PC-3 (cell line): Measurements from ENCODE around the gene P3H2.

Source experiments
- EZH2 ChIP-seq: fragments of 300-600 bp; sonication (generic); IDR thresholded peaks from one replicate; pipeline ENCODE4 v1.6.1; 2017; ENCODE audit warnings: antibody characterized with exemption, mild to moderate bottlenecking, low read length; ENCODE audit not compliant: unreplicated experiment
- EZH2phosphoT487 ChIP-seq: fragments of 300-600 bp; sonication (generic); IDR thresholded peaks from 2 replicates; pipeline ENCODE4 v1.6.1; 2018; ENCODE audit warnings: mild to moderate bottlenecking, antibody characterized with exemption, low read length, borderline replicate concordance
- TF ChIP-seq, protein P1 (sequence below): fragments of 300-600 bp; sonication (generic); conservative IDR thresholded peaks from 2 replicates; pipeline ENCODE4 v1.5.1; 2017; ENCODE audit warnings: antibody characterized with exemption, low read depth, mild to moderate bottlenecking, low read length

DNA sequence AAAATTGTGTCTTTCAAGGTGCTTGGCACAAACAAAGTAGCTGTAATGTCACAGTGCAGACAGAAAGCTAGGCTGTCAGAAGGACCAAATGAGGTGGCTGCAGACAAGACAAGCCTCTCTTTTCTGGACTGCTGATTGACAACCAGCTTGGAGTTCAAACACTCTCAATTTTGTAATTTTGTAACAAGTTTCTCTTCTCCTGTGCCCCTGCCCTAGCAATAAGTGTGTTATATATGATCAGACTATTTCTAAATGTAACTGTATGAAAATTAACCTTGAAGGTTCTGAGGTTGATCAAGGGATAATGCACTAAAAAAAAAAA is 172.0 kb downstream of the P3H2 start:
- TF ChIP-seq EZH2 = no peak
- TF ChIP-seq, protein P1, sequence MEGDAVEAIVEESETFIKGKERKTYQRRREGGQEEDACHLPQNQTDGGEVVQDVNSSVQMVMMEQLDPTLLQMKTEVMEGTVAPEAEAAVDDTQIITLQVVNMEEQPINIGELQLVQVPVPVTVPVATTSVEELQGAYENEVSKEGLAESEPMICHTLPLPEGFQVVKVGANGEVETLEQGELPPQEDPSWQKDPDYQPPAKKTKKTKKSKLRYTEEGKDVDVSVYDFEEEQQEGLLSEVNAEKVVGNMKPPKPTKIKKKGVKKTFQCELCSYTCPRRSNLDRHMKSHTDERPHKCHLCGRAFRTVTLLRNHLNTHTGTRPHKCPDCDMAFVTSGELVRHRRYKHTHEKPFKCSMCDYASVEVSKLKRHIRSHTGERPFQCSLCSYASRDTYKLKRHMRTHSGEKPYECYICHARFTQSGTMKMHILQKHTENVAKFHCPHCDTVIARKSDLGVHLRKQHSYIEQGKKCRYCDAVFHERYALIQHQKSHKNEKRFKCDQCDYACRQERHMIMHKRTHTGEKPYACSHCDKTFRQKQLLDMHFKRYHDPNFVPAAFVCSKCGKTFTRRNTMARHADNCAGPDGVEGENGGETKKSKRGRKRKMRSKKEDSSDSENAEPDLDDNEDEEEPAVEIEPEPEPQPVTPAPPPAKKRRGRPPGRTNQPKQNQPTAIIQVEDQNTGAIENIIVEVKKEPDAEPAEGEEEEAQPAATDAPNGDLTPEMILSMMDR = no peak
- no peak for TF ChIP-seq EZH2phosphoT487
